Stimulated activated CD4-positive, alpha-beta T cell treated with anti-CD3 and anti-CD28 coated beads, Interleukin-1b, Interleukin-23, amount 100 ng/mL, for 24 hours (primary cell): Measurements from ENCODE around the gene TBL1XR1.
"Not testable (repeated sequence)": the region's sequence is repeated elsewhere in the genome, so short reads cannot be mapped to it uniquely, and the experiment has no call there.

ENCODE experiments used
- DNase-seq, 4 experiments: peaks; one replicate each; pipeline ENCODE4 v3.0.0-alpha.2; 2020; ENCODE audit warnings: low read depth in 4 of 4, low spot score in 1 of 4

The TBL1XR1 gene

GRCh38 chr3:177184602-177185001 lies 12.7 kb downstream of the TBL1XR1 start:
- not testable (repeated sequence) for DNase-seq

DNA sequence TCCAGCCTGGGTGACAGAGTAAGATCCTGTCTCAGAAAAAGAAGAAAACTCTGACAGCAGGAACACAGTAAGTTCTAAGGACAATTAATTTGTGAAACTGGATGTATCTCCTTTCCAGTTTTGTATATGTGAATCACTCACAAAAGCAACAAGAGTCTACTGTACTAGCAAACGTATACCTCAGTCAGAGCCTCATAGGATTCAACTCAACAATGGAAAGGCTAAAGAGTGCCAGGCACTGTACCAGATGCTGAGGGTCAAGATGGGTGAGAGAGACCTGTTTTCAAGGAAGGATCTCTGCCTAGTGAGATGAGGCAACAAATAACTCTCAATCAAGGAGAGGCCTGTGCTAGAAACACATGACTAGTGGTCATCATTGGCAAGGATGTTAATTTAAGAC lies 14.9 kb downstream of the TBL1XR1 start:
- DNase-seq: no peak

DNA sequence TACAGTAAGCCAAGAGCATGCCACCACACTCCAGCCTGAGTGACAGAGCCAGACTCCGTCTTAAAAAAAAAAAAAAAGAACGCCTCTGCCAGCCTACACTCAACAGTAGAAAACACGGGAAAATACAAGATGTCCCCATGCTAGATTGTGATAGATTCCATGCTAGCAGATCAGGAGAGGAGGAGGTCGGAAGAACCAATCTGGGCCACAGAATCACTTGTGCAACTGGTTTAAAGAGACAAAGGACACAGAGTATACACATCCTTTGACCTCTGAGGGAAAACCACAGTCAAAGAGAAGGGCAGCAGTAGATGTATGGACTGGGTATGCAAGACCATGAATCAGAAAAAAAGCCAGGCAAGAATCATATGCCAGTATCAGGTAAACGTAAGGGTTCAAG lies 15.9 kb downstream of the TBL1XR1 start:
- no peak for DNase-seq

GRCh38 chr3:177180506-177180905 lies 16.8 kb downstream of the TBL1XR1 start:
- no peak for DNase-seq

DNA sequence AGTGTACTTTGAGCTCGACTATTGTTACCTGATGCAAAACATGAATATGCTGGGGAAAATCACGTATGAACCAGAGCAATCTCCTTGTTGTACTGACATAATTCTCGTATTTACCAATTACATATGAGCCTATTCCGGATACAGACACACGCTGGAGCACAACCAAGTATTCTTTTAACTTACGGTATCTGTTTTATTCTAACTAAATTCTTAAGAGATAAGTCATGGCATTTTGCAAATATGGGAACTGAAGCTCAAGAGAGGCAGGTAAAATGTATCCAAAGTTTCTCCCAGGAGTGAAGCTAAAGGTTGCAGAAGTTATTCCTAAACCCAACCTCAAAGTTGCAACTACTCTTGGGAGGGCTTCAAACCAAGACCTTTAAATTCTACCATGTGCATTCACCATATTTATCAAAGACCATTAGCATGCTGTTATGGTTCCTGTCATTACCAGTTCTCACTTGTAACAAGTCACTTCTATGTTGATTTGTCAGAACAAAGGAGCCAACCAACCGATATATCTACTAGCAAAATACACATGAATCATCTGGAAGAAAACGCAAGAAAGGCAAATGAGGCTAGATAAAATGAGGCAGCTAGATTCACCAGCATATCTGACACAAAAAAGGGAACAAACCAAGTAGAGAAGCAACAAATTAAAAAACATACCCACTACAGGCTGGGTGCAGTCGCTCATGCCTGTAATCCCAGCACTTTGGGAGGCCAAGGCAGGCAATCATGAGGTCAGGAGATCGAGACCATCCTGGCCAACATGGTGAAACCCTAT lies 17.8 kb downstream of the TBL1XR1 start:
- no peak for DNase-seq

- no peak for DNase-seq
These were observed 19.5 kb downstream of the TBL1XR1 start for GRCh38 chr3:177177749-177178221.

DNA sequence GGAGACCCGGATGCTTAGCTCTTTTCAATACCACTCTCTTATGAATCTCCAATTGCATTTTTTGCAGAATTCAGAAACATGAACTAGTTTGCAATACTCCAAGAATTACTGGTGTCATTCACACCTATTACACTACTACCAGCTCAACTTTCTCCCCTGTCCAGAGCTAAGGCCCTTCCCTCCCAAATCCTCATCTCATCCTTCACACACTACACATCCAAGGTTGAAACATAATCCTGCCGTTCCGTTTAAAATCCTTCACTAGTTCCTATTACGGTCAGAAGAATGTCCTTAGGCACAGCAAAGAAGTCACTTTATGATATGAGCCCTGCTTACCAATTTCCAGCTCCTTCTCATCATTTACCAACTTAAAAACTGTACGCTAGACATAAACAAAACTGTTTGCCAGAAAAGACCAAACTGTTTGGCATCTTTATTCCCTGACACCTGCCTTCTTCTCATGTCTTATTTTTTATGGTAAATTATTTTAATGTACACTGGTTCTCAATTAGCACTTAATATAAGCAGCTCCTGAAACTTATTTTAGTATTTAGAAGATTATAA lies 22.6 kb downstream of the TBL1XR1 start:
- DNase-seq: no peak

GRCh38 chr3:177169936-177170722 lies 27.2 kb downstream of the TBL1XR1 start:
- DNase-seq: no peak

DNA sequence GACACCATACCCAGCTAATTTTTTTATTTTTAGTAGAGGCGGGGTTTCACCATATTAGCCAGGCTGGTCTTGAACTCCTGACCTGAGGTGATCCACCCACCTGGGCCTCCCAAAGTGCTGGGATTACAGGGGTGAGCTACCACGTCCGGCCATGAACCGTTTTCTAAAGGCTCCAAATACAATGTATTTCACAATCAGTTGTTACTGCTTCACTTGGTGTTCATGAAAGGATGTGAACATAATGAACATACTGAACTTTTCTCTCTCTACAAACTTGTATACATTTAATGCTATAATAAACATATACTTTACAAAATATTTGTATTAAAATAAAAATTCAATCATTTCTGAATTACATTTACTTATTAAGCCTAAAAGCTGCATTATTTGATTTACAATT lies 28.9 kb downstream of the TBL1XR1 start:
- no peak for DNase-seq

DNA sequence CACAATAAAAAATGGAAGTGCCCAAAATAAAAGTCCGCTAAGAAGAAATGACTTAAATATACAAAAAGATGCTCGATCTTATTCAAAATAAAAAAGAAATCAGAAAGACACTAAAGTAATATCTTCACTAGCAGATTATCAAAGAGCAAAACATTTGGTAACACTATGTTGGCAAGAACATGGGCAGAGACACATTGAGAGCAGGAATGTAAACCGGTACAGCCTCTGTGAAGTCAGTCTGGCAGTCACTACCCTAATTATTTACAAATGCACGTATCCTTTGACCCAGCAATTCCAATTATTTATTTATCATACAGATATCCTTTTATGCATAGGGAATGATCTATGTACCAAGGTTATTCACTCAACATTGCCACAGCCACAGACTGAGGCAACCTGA lies 34.5 kb downstream of the TBL1XR1 start:
- no peak for DNase-seq

- not testable (repeated sequence) for DNase-seq
These were observed 35.7 kb downstream of the TBL1XR1 start for GRCh38 chr3:177161603-177162002.

GRCh38 chr3:177158461-177158860 lies 38.8 kb downstream of the TBL1XR1 start:
- no peak for DNase-seq

GRCh38 chr3:177157492-177157891 lies 39.8 kb downstream of the TBL1XR1 start:
- no peak for DNase-seq

DNA sequence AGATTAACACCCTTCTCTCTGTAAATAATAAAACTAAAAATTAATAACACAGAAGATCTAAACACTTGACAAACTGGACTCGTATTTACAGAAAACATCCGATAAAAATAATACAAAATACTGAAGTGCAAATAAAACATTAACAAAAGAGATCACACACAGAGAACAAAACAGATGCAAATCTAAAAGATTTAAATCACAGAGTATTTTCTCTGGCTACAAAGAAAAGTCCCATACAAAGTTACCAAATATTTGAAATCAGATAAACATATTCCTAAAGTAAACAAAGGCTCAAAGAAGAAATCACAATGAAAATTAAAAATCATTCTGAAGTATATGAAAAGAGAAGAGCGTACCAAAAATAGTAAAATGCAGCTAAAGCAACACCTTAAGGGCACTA lies 42.5 kb downstream of the TBL1XR1 start:
- DNase-seq: no peak

DNA sequence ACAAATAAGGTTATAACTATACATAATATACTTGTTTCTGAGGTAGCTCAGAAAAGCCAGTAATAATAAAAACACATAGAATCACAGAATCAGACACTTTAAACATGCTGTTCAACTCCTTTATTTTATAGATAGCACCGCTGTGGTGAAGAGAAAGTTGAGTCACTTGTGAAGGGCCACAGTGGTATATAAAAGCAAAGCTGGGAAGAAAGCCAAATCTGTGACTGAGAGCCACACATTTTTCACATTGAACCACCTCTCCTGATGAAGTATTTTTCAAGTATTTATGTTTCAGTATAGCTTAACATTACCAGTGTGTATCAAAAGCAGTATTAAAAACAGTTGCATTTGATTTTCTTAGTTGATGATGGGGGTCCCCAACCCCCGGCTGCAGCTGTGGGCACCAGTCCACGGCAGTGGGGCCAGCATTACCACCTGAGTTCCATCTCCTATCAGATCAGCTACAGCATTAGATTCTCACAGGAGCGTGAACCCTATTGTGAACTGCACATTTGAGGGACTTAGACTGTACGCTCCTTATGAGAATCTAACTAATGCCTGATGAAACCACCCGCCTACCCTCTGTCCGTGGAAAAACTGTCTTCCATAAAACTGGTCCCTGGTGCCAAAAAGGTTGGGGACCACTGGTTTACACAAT lies 46.2 kb downstream of the TBL1XR1 start:
- no peak for DNase-seq

DNA sequence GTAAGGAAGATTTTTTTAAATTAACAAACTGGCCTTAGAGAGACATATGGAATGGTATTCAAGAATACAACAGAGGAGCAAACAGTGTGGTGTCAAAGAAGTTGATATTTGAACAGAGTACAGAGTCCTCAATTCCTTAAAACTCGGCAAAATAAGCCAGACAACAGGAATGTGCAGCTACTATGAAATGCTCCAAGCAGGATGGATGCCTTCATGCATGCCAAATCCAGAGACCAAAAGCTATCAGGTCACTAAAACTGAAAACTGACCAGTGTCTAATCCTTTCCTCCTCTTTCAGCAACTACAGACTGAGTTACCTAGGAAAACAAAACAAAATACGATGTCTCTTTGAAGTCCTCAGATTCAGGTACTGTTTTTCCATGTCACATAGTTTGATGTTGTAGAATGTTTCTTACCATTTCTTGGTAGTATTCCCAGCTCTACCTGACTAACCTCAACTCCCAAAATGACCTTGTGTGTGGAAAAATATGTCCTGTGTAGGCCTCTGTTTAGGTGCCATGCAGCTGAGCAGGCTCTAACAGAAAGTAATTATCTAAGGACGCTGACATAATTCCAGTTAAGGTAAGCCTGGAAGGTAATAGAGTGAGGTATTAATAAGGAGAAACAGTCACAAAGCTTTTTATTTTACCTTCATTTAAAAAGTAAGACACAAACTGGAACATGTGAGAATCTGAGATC lies 46.9 kb downstream of the TBL1XR1 start:
- DNase-seq: no peak

- no peak for DNase-seq
These were observed 48.2 kb downstream of the TBL1XR1 start for GRCh38 chr3:177149106-177149505.

DNA sequence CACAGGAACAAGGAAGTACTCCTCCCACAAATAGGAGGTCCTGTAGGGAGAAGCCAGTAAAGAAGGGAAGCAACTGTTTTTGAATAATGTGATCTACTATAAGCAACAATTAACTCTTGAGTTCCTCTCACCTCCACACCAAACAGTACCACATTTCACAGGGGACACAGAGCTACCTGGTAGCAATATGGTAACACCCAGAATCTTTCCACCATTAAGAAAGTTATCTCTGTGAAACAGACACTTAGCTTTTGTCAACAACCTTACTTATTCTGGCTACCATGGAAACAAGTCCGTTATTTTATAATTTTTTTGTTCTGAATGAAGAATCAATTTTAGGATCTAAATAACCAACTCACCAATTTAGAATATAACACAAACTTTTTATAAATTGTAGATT lies 49.5 kb downstream of the TBL1XR1 start:
- DNase-seq: no peak

GRCh38 chr3:177146646-177147045 lies 50.6 kb downstream of the TBL1XR1 start:
- no peak for DNase-seq

- no peak for DNase-seq
These were observed 51.3 kb downstream of the TBL1XR1 start for GRCh38 chr3:177145954-177146353.

GRCh38 chr3:177145381-177145780 lies 51.9 kb downstream of the TBL1XR1 start:
- DNase-seq: no peak
